C4-2B (cell line): Measurements from ENCODE around the gene USH2A.

Experiments used
- ZFX ChIP-seq: fragments of 450-650 bp; IDR thresholded peaks from 2 replicates; pipeline ENCODE4 v1.6.1; 2017
- TF ChIP-seq, protein P1 (sequence below): fragments of 450-650 bp; conservative IDR thresholded peaks from 2 replicates; pipeline ENCODE4 v1.5.1; 2017; ENCODE audit warnings: mild to moderate bottlenecking

DNA sequence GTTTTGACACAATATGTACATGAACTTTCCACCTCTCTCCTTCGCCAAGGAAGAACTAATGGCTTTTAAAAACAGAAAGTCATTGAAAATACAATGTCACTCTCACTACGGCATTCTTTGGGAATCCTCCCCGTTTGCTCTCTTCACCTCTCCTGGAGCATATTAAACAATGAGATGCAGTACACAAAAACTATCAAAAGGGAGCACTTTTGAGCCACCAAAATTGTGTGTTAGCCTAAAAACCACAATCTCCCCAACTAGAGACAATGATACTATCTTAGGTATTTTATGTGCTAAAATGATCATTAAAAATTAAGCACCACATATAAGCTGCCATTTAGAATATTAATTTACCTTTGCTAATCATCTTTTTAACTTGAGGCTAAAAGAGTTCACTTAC lies 430.6 kb downstream of the USH2A start:
- TF ChIP-seq, protein P1, sequence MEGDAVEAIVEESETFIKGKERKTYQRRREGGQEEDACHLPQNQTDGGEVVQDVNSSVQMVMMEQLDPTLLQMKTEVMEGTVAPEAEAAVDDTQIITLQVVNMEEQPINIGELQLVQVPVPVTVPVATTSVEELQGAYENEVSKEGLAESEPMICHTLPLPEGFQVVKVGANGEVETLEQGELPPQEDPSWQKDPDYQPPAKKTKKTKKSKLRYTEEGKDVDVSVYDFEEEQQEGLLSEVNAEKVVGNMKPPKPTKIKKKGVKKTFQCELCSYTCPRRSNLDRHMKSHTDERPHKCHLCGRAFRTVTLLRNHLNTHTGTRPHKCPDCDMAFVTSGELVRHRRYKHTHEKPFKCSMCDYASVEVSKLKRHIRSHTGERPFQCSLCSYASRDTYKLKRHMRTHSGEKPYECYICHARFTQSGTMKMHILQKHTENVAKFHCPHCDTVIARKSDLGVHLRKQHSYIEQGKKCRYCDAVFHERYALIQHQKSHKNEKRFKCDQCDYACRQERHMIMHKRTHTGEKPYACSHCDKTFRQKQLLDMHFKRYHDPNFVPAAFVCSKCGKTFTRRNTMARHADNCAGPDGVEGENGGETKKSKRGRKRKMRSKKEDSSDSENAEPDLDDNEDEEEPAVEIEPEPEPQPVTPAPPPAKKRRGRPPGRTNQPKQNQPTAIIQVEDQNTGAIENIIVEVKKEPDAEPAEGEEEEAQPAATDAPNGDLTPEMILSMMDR: peak; percentile 41
- TF ChIP-seq ZFX: no peak
